HG02678 (cell line): ENCODE results near the gene FUT2.
A peak's percentile ranks its signal among the peaks of the same experiment; 100 is the strongest.
"Not testable (repeated sequence)": the region's sequence is repeated elsewhere in the genome, so short reads cannot be mapped to it uniquely, and the experiment has no call there.

Source experiments
- ATAC-seq: cut with Tn5 transposase; IDR thresholded peaks from one replicate; pipeline ENCODE4 v1.9.1; 2021; ENCODE audit warnings: mild to moderate bottlenecking, moderate library complexity; ENCODE audit not compliant: unreplicated experiment

Gene FUT2

GRCh38 chr19:48698046-48698445 is 2.3 kb downstream of the FUT2 start:
- no peak for ATAC-seq

GRCh38 chr19:48702701-48703100 is 6.9 kb downstream of the FUT2 start:
- no peak for ATAC-seq

GRCh38 chr19:48703316-48703715 is 7.5 kb downstream of the FUT2 start:
- ATAC-seq, result no peak

- ATAC-seq, result no peak
These were observed 9.7 kb downstream of the FUT2 start for GRCh38 chr19:48705431-48705830.

GRCh38 chr19:48708471-48708870 is 12.7 kb downstream of the FUT2 start:
- ATAC-seq, result no peak

GRCh38 chr19:48711106-48711662 is 15.4 kb downstream of the FUT2 start:
- ATAC-seq, result no peak

- ATAC-seq, result no peak
These were observed 17.5 kb downstream of the FUT2 start for GRCh38 chr19:48713041-48713863.

- ATAC-seq, result peak; percentile 87
These were observed 18.3 kb downstream of the FUT2 start for GRCh38 chr19:48713864-48714755.

- ATAC-seq, result no peak
These were observed 19.2 kb downstream of the FUT2 start for GRCh38 chr19:48714759-48715675.

GRCh38 chr19:48715681-48716171 is 20.0 kb downstream of the FUT2 start:
- no peak for ATAC-seq

GRCh38 chr19:48716562-48717291 is 21.0 kb downstream of the FUT2 start:
- no peak for ATAC-seq

GRCh38 chr19:48718106-48718505 is 22.3 kb downstream of the FUT2 start:
- ATAC-seq, result not testable (repeated sequence)

GRCh38 chr19:48718711-48719231 is 23.0 kb downstream of the FUT2 start:
- ATAC-seq, result no peak

- ATAC-seq, result no peak
These were observed 23.7 kb downstream of the FUT2 start, which contains the start of gene MAMSTR for GRCh38 chr19:48719263-48720171. TSS of gene MAMSTR (minus strand) at chr19:48719725. CDS start at chr19:48719031, 694 bp downstream.

- ATAC-seq, result no peak
These were observed 24.5 kb downstream of the FUT2 start for GRCh38 chr19:48720251-48720612.

- ATAC-seq, result peak; percentile 81
These were observed 25.0 kb downstream of the FUT2 start for GRCh38 chr19:48720613-48721296.

GRCh38 chr19:48722196-48722708 is 26.5 kb downstream of the FUT2 start:
- no peak for ATAC-seq
